HG03521 (cell line): ENCODE data around the gene MNAT1.

ENCODE experiments used
- ATAC-seq: cut with Tn5 transposase; IDR thresholded peaks from one replicate; pipeline ENCODE4 v1.9.1; 2021; ENCODE audit warnings: mild to moderate bottlenecking, moderate library complexity; ENCODE audit not compliant: unreplicated experiment

The MNAT1 gene

GRCh38 chr14:61003571-61003970 is 269.0 kb downstream of the MNAT1 start:
- no peak for ATAC-seq

GRCh38 chr14:61019537-61019936 is 285.0 kb downstream of the MNAT1 start:
- ATAC-seq, result no peak
